Measurements from ENCODE around the gene MISP3. TPM values are rescaled to one million over a fixed set of nuclear protein-coding genes. Genes with fewer than 3 reads are reported as not detected.

MISP3 gene
- total and polyA plus RNA-seq, 9 of the 15 experiments (the other 6 are each of a cell fraction or from before 2014, with no cell fraction given) = 0.25 to 5.6 (median 1.6) TPM

- TF ChIP-seq ZNF398 (CRISPR knock-in tag; IDR thresholded peaks at IDR 0.05) (no peak), PHTF2 (CRISPR knock-in tag; IDR thresholded peaks at IDR 0.05) (no peak), SETDB1 (IDR thresholded peaks at IDR 0.05; ENCODE audit: low read length) (no peak), RAD21 (CRISPR knock-in tag; conservative IDR thresholded peaks at IDR 0.05 in 1 of 2, IDR thresholded peaks at IDR 0.05 in 1 of 2) (peak; percentile 31 to 62; a peak in 2 of 4 replicates), ZNF75A (CRISPR knock-in tag; IDR thresholded peaks at IDR 0.05) (no peak), KLF13 (tag; IDR thresholded peaks at IDR 0.05; ENCODE audit: borderline replicate concordance, low read depth) (no peak), CCAR2 (IDR thresholded peaks at IDR 0.05; ENCODE audit: low read depth, low read length) (no peak), ERF (CRISPR knock-in tag; IDR thresholded peaks at IDR 0.05) (no peak), AFF4 (CRISPR knock-in tag; IDR thresholded peaks at IDR 0.05) (no peak), SMC3 (conservative IDR thresholded peaks at IDR 0.05; ENCODE audit: insufficient read depth, low read depth, low read length) (peak; percentile 38; the same call in 1 of the 2 replicates), SMARCA4 (IDR thresholded peaks at IDR 0.05) (peak; percentile 45; the same call in 1 of the 2 replicates), POLR2H (tag; IDR thresholded peaks at IDR 0.05; ENCODE audit: low read depth) (no peak)
- TF ChIP-seq, protein P1, sequence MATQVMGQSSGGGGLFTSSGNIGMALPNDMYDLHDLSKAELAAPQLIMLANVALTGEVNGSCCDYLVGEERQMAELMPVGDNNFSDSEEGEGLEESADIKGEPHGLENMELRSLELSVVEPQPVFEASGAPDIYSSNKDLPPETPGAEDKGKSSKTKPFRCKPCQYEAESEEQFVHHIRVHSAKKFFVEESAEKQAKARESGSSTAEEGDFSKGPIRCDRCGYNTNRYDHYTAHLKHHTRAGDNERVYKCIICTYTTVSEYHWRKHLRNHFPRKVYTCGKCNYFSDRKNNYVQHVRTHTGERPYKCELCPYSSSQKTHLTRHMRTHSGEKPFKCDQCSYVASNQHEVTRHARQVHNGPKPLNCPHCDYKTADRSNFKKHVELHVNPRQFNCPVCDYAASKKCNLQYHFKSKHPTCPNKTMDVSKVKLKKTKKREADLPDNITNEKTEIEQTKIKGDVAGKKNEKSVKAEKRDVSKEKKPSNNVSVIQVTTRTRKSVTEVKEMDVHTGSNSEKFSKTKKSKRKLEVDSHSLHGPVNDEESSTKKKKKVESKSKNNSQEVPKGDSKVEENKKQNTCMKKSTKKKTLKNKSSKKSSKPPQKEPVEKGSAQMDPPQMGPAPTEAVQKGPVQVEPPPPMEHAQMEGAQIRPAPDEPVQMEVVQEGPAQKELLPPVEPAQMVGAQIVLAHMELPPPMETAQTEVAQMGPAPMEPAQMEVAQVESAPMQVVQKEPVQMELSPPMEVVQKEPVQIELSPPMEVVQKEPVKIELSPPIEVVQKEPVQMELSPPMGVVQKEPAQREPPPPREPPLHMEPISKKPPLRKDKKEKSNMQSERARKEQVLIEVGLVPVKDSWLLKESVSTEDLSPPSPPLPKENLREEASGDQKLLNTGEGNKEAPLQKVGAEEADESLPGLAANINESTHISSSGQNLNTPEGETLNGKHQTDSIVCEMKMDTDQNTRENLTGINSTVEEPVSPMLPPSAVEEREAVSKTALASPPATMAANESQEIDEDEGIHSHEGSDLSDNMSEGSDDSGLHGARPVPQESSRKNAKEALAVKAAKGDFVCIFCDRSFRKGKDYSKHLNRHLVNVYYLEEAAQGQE (IDR thresholded peaks at IDR 0.05; ENCODE audit: borderline replicate concordance) = peak; percentile 44; the same call in 1 of the 2 replicates
- TF ChIP-seq, protein P1 (CRISPR knock-in tag; IDR thresholded peaks at IDR 0.05; ENCODE audit: low read depth) = no peak
Observed at GRCh38 chr19:14048443-14049153, 24.0 kb upstream of the MISP3 start (continued).
